H9 (cell line): ENCODE data around the gene SERBP1. TPM values are rescaled to one million over a fixed set of nuclear protein-coding genes. Genes with fewer than 3 reads are reported as not detected.
"Not testable (repeated sequence)": the region's sequence is repeated elsewhere in the genome, so short reads cannot be mapped to it uniquely, and the experiment has no call there.

ENCODE experiments used
- DNase-seq: peaks from one replicate; pipeline ENCODE4 v3.0.0-alpha.2; 2017
- H2AFZ ChIP-seq: one replicate; pipeline ENCODE4 v1.6.1; 2013; ENCODE audit warnings: mild to moderate bottlenecking, low read length, control low read depth, moderate library complexity
- H2AK5ac ChIP-seq: 2 replicates; pipeline ENCODE4 v1.6.1; 2013; ENCODE audit warnings: low read length, control low read depth, mixed read lengths; ENCODE audit not compliant: insufficient read length
- H2BK120ac ChIP-seq: one replicate; pipeline ENCODE4 v1.6.1; 2013; ENCODE audit warnings: low read depth, mild to moderate bottlenecking, low read length, control low read depth, inconsistent platforms; ENCODE audit not compliant: poor library complexity, severe bottlenecking
- H2BK12ac ChIP-seq: 2 replicates; pipeline ENCODE4 v1.6.1; 2013; ENCODE audit warnings: low read length, control low read depth, mixed read lengths, low read depth; ENCODE audit not compliant: insufficient read length
- H2BK15ac ChIP-seq: 2 replicates; pipeline ENCODE4 v1.6.1; 2013; ENCODE audit warnings: low read depth, low read length, control low read depth
- H2BK20ac ChIP-seq: one replicate; pipeline ENCODE4 v1.6.1; 2013; ENCODE audit warnings: low read depth, mild to moderate bottlenecking, low read length, control low read depth, inconsistent platforms; ENCODE audit not compliant: poor library complexity, severe bottlenecking
- H2BK5ac ChIP-seq: 2 replicates; pipeline ENCODE4 v1.6.1; 2013; ENCODE audit warnings: low read length, control low read depth, mixed read lengths; ENCODE audit not compliant: insufficient read length
- H3K14ac ChIP-seq: 2 replicates; pipeline ENCODE4 v1.6.1; 2013; ENCODE audit warnings: low read length, control low read depth; ENCODE audit not compliant: insufficient read depth
- H3K18ac ChIP-seq: 2 replicates; pipeline ENCODE4 v1.6.1; 2013; ENCODE audit warnings: low read depth, mild to moderate bottlenecking, mixed read lengths, low read length, control low read depth; ENCODE audit not compliant: insufficient read length
- H3K23ac ChIP-seq: 2 replicates; pipeline ENCODE4 v1.6.1; 2013; ENCODE audit warnings: low read length, control low read depth, mixed read lengths, low read depth; ENCODE audit not compliant: insufficient read length
- H3K23me2 ChIP-seq: 2 replicates; pipeline ENCODE4 v1.6.1; 2013; ENCODE audit warnings: low read depth, mild to moderate bottlenecking, mixed read lengths, low read length, control low read depth; ENCODE audit not compliant: insufficient read length, poor library complexity, severe bottlenecking
- H3K27ac ChIP-seq: 2 replicates; pipeline ENCODE4 v1.5.1; 2013; ENCODE audit warnings: low read length, control low read depth, mixed read lengths, low read depth; ENCODE audit not compliant: insufficient read length
- H3K27me3 ChIP-seq: 2 replicates; pipeline ENCODE4 v1.6.1; 2013; ENCODE audit warnings: low read length, control low read depth, inconsistent platforms; ENCODE audit not compliant: insufficient read depth
- H3K4ac ChIP-seq: 2 replicates; pipeline ENCODE4 v1.6.1; 2013; ENCODE audit warnings: low read depth, mild to moderate bottlenecking, control low read depth, inconsistent platforms, low read length, moderate library complexity
- H3K4me1 ChIP-seq: 2 replicates; pipeline ENCODE4 v1.6.1; 2013; ENCODE audit warnings: low read length, control low read depth, inconsistent platforms; ENCODE audit not compliant: insufficient read depth
- H3K4me2 ChIP-seq: 2 replicates; pipeline ENCODE4 v1.6.1; 2013; ENCODE audit warnings: low read length, control low read depth, mixed read lengths; ENCODE audit not compliant: insufficient read length, insufficient read depth
- H3K56ac ChIP-seq: 2 replicates; pipeline ENCODE4 v1.6.1; 2013; ENCODE audit warnings: low read depth, mild to moderate bottlenecking, mixed read lengths, low read length, control low read depth; ENCODE audit not compliant: insufficient read length
- H3K79me1 ChIP-seq: 2 replicates; pipeline ENCODE4 v1.6.1; 2013; ENCODE audit warnings: low read depth, mild to moderate bottlenecking, moderate library complexity, low read length, control low read depth, inconsistent platforms; ENCODE audit not compliant: insufficient read depth, poor library complexity, severe bottlenecking
- H3K79me2 ChIP-seq: 2 replicates; pipeline ENCODE4 v1.6.1; 2013; ENCODE audit warnings: low read length, control low read depth, inconsistent platforms; ENCODE audit not compliant: insufficient read depth
- H3K9ac ChIP-seq: 2 replicates; pipeline ENCODE4 v1.6.1; 2013; ENCODE audit warnings: low read length, control low read depth, mixed read lengths; ENCODE audit not compliant: insufficient read length; ENCODE audit errors: extremely low read depth
- H3K9me3 ChIP-seq: one replicate; pipeline ENCODE4 v1.6.1; 2013; ENCODE audit warnings: low read depth, low read length, inconsistent platforms; ENCODE audit not compliant: control insufficient read depth
- H3T11ph ChIP-seq: one replicate; pipeline ENCODE4 v1.6.1; 2013; ENCODE audit warnings: mild to moderate bottlenecking, low read length, control low read depth, inconsistent platforms
- H4K20me1 ChIP-seq: one replicate; pipeline ENCODE4 v1.6.1; 2013; ENCODE audit not compliant: control insufficient read depth, insufficient read length, insufficient read depth
- H4K5ac ChIP-seq: 2 replicates; pipeline ENCODE4 v1.6.1; 2013; ENCODE audit warnings: low read depth, mild to moderate bottlenecking, mixed read lengths, low read length, control low read depth; ENCODE audit not compliant: insufficient read length
- H4K8ac ChIP-seq: replicated peaks from 2 replicates; pipeline ENCODE4 v1.6.1; 2013; ENCODE audit warnings: low read length, control low read depth, mixed read lengths, low read depth; ENCODE audit not compliant: insufficient read length
- H4K91ac ChIP-seq: 2 replicates; pipeline ENCODE4 v1.6.1; 2013; ENCODE audit warnings: low read depth, mild to moderate bottlenecking, moderate library complexity, mixed read lengths, low read length, control low read depth; ENCODE audit not compliant: insufficient read length
- H3K27ac Mint-ChIP-seq, 3 experiments: 2 replicates in 2 of 3; 3 replicates in 1 of 3; pipeline ENCODE4 v1.8.0; 2020 to 2021; ENCODE audit warnings: mixed read lengths in 3 of 3, mild to moderate bottlenecking in 1 of 3, moderate library complexity in 1 of 3
- H3K27me3 Mint-ChIP-seq: 2 replicates; pipeline ENCODE4 v1.8.0; 2021; ENCODE audit warnings: low read depth, mild to moderate bottlenecking, moderate library complexity, mixed read lengths
- H3K36me3 Mint-ChIP-seq, 3 experiments: 2 replicates in 2 of 3; 3 replicates in 1 of 3; pipeline ENCODE4 v1.8.0; 2020 to 2021; ENCODE audit warnings: low read depth in 3 of 3, mixed read lengths in 3 of 3; ENCODE audit not compliant: insufficient read depth in 1 of 3
- H3K4me1 Mint-ChIP-seq, 2 experiments: 2 replicates each; pipeline ENCODE4 v1.8.0; 2020; ENCODE audit warnings: mixed read lengths in 2 of 2
- H3K4me3 Mint-ChIP-seq, 2 experiments: 2 replicates in 1 of 2; 3 replicates in 1 of 2; pipeline ENCODE4 v1.8.0; 2020 to 2021; ENCODE audit warnings: mild to moderate bottlenecking in 2 of 2, mixed read lengths in 2 of 2, moderate library complexity in 1 of 2
- H3K9me3 Mint-ChIP-seq, 2 experiments: 2 replicates in 1 of 2; 3 replicates in 1 of 2; pipeline ENCODE4 v1.8.0; 2020; ENCODE audit warnings: mild to moderate bottlenecking in 2 of 2, mixed read lengths in 2 of 2, moderate library complexity in 1 of 2
- WGBS: extraction: QIAGEN DNeasy Blood & Tissue Kit; methylation state at CpG from one replicate; pipeline ENCODE4 v1.1.7; 2013; ENCODE audit warnings: missing lambda C conversion rate, low lambda C conversion rate, mixed read lengths; ENCODE audit not compliant: insufficient read length; ENCODE audit errors: extremely low coverage; 5-methylcytosine and 5-hydroxymethylcytosine counted together
- total RNA-seq: library from RNA; stranded (reverse); gene quantifications from 2 replicates; pipeline ENCODE4 v1.2.1, GENCODE V29; 2021
- TF ChIP-seq, protein P1 (sequence below): fragments of 200-600 bp; sonication (generic); conservative IDR thresholded peaks from 3 replicates; pipeline ENCODE4 v1.8.0; 2021; ENCODE audit warnings: antibody characterized with exemption, mild to moderate bottlenecking

Gene SERBP1
- total RNA-seq, 1 experiment from 2014 or later: 495 TPM

DNA sequence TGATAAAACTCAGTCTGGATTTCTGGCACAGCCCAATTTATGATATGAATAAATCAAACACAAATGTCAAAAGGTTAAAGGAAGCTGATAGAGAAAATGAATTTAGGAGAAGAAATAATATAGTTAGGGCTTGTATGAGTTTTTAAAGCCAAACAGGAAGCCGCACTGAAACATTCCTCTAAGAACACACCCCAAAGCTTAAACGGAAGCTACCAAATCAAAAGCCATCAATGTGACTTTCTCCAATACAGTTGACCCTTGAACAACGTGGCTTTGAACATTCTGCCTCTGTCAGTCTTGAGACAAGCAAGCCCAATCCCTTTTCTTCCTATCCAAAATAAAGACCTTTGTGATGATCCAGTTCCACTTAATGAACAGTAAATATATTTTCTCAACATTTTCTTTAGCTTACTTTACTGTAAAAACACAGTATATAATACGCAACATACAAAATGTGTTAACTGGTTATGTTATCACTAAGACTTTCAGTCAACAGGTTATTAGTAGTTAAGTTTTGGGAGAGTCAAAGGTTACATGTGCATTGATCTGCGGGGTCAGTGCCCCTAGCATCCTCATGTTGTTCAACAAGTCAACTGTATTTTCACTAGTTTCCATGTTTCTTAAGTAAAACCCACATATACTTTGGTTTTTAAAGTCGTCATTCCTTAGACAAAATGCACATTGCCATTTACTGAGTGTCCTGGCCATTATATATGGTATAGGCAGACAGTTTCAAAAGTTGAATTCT is 11.2 kb downstream of the SERBP1 start:
- H3K9me3 Mint-ChIP-seq: no peaks in the 10 kb centered on the region
- Histone ChIP-seq H3K18ac (no peak overlapping the region), H4K5ac (no peak overlapping the region), H3K27ac (no peak overlapping the region), H3K9ac (no peak overlapping the region), H4K8ac (no peak overlapping the region), H3K23me2 (no peaks in the 10 kb centered on the region), H3K27me3 (no peaks in the 10 kb centered on the region), H3K23ac (no peak overlapping the region), H3K4ac (no peak overlapping the region), H4K20me1 (no peaks in the 10 kb centered on the region), H2BK12ac (no peak overlapping the region), H2BK120ac (no peak overlapping the region), H3K79me2 (peaks cover 23% of the 10 kb centered on the region; the same call in 1 of the 2 replicates), H2AK5ac (no peak overlapping the region), H2BK5ac (no peak overlapping the region), H3K4me2 (no peak overlapping the region), H3K79me1 (peaks cover 12% of the 10 kb centered on the region), H3K14ac (no peak overlapping the region), H3K4me1 (no peaks in the 10 kb centered on the region), H3K9me3 (no peaks in the 10 kb centered on the region), H2BK20ac (no peak overlapping the region), H2AFZ (no peak overlapping the region), H3K56ac (no peak overlapping the region), H3T11ph (no peak overlapping the region), H4K91ac (no peak overlapping the region), H2BK15ac (no peak overlapping the region)
- DNase-seq: no peak
- H3K27ac Mint-ChIP-seq: no peak overlapping the region
- H3K4me1 Mint-ChIP-seq: 0 out of 4 replicates have a peak, but pooled peaks cover 0 to under 1% of the 10 kb centered on the region in 2 experiments
- H3K27me3 Mint-ChIP-seq: no peaks in the 10 kb centered on the region
- no CpG with 5 or more reads among the region's 6 CpGs for WGBS
- peaks cover 80 to 100% (median 98%) of the 10 kb centered on the region in 3 experiments for H3K36me3 Mint-ChIP-seq
- TF ChIP-seq, protein P1, sequence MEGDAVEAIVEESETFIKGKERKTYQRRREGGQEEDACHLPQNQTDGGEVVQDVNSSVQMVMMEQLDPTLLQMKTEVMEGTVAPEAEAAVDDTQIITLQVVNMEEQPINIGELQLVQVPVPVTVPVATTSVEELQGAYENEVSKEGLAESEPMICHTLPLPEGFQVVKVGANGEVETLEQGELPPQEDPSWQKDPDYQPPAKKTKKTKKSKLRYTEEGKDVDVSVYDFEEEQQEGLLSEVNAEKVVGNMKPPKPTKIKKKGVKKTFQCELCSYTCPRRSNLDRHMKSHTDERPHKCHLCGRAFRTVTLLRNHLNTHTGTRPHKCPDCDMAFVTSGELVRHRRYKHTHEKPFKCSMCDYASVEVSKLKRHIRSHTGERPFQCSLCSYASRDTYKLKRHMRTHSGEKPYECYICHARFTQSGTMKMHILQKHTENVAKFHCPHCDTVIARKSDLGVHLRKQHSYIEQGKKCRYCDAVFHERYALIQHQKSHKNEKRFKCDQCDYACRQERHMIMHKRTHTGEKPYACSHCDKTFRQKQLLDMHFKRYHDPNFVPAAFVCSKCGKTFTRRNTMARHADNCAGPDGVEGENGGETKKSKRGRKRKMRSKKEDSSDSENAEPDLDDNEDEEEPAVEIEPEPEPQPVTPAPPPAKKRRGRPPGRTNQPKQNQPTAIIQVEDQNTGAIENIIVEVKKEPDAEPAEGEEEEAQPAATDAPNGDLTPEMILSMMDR: no peak
- H3K4me3 Mint-ChIP-seq: no peak overlapping the region

DNA sequence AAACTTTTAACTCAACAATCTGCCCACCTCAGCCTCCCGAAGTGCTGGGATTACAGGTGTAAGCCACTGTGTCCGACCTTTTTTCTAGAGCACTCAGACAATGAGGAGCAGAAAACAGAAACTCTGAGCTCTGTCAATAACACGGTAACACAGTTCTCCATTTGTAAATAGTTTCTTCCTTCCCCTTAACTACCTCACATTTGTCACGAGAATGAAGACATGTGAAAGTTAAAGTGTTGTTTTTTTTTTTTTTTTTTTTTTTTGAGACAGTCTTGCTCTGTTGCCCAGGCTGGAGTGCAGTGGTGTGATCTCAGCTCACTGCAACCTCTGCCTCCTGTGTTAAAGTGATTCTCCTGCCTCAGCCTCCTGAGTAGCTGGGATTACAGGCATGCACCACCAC is 12.5 kb downstream of the SERBP1 start:
- not testable (repeated sequence) for H3K9me3 Mint-ChIP-seq, H3K79me1 ChIP-seq, H3K18ac ChIP-seq, H2AK5ac ChIP-seq, H3K23me2 ChIP-seq, H3K27ac ChIP-seq, H3K27me3 ChIP-seq, H3K4me3 Mint-ChIP-seq, H2BK20ac ChIP-seq, H3K4ac ChIP-seq, H4K5ac ChIP-seq, H3T11ph ChIP-seq, H3K27me3 Mint-ChIP-seq, H3K4me1 Mint-ChIP-seq, H3K56ac ChIP-seq, H2BK12ac ChIP-seq, H3K9me3 ChIP-seq, H4K8ac ChIP-seq, H4K20me1 ChIP-seq, H2AFZ ChIP-seq, H2BK120ac ChIP-seq, H3K14ac ChIP-seq, H4K91ac ChIP-seq, H3K4me2 ChIP-seq, H3K9ac ChIP-seq, H3K23ac ChIP-seq, H3K4me1 ChIP-seq, H2BK5ac ChIP-seq, H3K27ac Mint-ChIP-seq, H2BK15ac ChIP-seq, DNase-seq
- no CpG with 5 or more reads among the region's 4 CpGs for WGBS
- H3K79me2 ChIP-seq: peaks cover 20% of the 10 kb centered on the region; the same call in 1 of the 2 replicates
- H3K36me3 Mint-ChIP-seq: peaks cover 74 to 98% (median 97%) of the 10 kb centered on the region in 3 experiments
